HUES6 (cell line): ENCODE data around the gene MGME1.

ENCODE experiments used
- H3K27ac ChIP-seq: 2 replicates; pipeline ENCODE4 v1.7.0; 2013; ENCODE audit warnings: low read depth, mild to moderate bottlenecking, low read length, inconsistent platforms
- H3K27me3 ChIP-seq: 2 replicates; pipeline ENCODE4 v1.6.1; 2013; ENCODE audit warnings: low read length; ENCODE audit not compliant: control insufficient read depth, insufficient read depth
- H3K36me3 ChIP-seq: 2 replicates; pipeline ENCODE4 v1.6.1; 2013; ENCODE audit warnings: low read length; ENCODE audit not compliant: control insufficient read depth, insufficient read depth
- H3K4me1 ChIP-seq: 2 replicates; pipeline ENCODE4 v1.6.1; 2013; ENCODE audit warnings: low read length; ENCODE audit not compliant: control insufficient read depth, insufficient read depth
- H3K4me3 ChIP-seq: 2 replicates; pipeline ENCODE4 v1.5.1; 2013; ENCODE audit warnings: low read depth, low read length
- H3K9ac ChIP-seq: one replicate; pipeline ENCODE4 v1.6.1; 2013; ENCODE audit warnings: mild to moderate bottlenecking, low read length
- H3K9me3 ChIP-seq: 2 replicates; pipeline ENCODE4 v1.6.1; 2013; ENCODE audit warnings: low read depth, low read length; ENCODE audit not compliant: control insufficient read depth, insufficient read depth

The MGME1 gene

DNA sequence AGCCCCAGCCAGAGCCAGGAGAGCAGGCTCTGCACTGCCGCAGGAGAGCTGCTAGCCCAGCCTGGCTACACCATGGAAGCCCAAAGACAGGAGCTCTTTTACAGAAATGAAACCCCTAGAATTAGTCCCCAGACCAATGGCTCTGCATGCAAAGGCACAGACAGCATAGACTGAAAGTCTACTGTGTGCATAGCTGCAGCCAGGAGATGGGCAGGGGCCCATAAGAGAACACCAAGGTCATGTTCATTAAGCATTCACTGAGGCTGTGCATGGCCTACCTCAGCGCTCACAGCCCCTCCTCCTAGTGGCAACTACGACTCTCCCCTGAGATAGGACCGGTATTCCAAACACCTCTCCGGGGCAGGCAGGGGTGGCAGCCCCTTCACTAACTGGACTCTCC, 35.1 kb upstream of the MGME1 start:
- Histone ChIP-seq H3K36me3 (no peaks in the 10 kb centered on the region), H3K27ac (no peak overlapping the region), H3K4me1 (peaks cover 42% of the 10 kb centered on the region), H3K4me3 (no peak overlapping the region), H3K9me3 (peaks cover 4% of the 10 kb centered on the region; the same call in 1 of the 2 replicates), H3K9ac (no peak overlapping the region), H3K27me3 (no peaks in the 10 kb centered on the region)

DNA sequence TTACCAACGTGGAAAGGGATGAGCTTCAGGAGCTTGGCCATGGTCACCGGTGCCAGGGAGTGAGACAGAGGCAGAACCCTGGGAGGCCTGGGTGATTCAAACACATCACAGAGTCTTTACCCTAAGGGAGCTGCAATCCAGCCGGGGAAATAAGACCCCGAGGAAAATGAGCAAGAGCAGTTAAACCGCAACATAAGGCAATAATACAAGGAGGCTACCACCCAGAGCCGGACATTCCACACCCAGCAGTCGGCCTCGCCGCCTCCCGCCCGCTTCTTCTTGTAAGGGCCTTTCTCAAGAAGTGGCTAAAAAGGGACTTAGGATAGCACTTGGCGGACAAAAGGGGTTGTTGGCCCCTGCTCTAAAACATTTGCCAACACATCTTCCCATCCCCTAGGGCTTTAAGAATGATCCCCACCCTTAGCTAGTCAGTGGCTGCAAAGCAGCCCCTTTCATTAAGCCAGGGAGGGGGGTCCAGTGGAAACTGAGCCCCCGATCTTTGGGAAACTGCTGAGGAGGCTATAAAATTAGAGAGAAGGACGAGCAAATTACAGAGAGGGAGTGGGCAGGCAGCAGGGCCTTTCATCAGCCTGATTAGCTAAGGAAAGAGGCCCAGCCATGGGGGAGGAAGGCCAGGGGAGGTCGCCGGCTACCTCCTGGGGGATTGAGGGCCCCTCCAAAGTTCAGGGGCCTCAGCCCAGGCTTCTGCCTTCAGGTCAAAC, 34.5 kb upstream of the MGME1 start:
- peaks cover 4% of the 10 kb centered on the region; the same call in 1 of the 2 replicates for H3K9me3 ChIP-seq
- peaks cover 42% of the 10 kb centered on the region for H3K4me1 ChIP-seq
- no peak overlapping the region for H3K9ac ChIP-seq
- no peak overlapping the region for H3K27ac ChIP-seq
- no peaks in the 10 kb centered on the region for H3K27me3 ChIP-seq
- no peak overlapping the region for H3K4me3 ChIP-seq
- H3K36me3 ChIP-seq, result no peaks in the 10 kb centered on the region

DNA sequence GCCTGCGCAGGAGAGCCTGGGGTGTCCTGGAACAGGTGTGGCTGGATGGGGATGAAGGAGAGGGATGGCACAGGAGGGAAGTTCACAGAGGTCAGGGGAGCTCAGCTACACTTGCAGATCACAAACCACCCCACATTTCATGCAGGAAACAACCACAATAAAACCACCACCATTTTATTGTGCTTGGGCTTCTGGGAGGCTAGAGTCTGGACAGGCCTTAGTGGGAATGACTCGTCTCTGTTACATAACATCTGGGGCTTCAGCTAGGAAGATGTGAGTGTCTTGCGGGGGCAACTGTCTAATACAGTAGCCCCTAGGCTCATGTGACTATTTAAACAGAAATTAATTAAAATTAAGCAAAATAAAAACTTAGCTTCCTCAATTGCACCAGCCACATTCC, 33.6 kb upstream of the MGME1 start:
- Histone ChIP-seq H3K27me3 (no peaks in the 10 kb centered on the region), H3K9me3 (peaks cover 4% of the 10 kb centered on the region; the same call in 1 of the 2 replicates), H3K4me3 (no peak overlapping the region), H3K27ac (no peak overlapping the region), H3K4me1 (peaks cover 49% of the 10 kb centered on the region), H3K9ac (no peak overlapping the region), H3K36me3 (no peaks in the 10 kb centered on the region)

DNA sequence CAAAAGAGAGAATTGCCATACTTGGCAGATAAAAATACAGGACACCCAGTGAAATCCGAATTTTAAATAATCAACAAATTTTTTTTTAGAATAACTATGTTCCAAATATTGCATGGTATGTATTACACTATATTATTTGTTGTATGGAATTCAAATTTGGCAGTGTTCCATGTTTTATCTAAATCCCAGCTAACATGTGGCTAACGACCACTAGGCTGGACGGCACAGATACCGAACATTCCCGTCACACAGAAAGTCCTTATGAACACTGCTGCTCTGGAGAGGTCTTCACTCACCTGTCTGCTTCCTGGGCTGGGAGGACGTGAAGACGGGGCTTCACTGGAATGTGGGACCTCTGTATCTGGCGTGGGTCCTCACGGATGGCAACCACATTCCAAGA, 33.1 kb upstream of the MGME1 start:
- H3K4me3 ChIP-seq, result no peak overlapping the region
- no peaks in the 10 kb centered on the region for H3K27me3 ChIP-seq
- no peak overlapping the region for H3K9ac ChIP-seq
- no peak overlapping the region for H3K27ac ChIP-seq
- peaks cover 4% of the 10 kb centered on the region; the same call in 1 of the 2 replicates for H3K9me3 ChIP-seq
- H3K36me3 ChIP-seq, result peaks cover 3% of the 10 kb centered on the region
- H3K4me1 ChIP-seq, result peaks cover 54% of the 10 kb centered on the region

DNA sequence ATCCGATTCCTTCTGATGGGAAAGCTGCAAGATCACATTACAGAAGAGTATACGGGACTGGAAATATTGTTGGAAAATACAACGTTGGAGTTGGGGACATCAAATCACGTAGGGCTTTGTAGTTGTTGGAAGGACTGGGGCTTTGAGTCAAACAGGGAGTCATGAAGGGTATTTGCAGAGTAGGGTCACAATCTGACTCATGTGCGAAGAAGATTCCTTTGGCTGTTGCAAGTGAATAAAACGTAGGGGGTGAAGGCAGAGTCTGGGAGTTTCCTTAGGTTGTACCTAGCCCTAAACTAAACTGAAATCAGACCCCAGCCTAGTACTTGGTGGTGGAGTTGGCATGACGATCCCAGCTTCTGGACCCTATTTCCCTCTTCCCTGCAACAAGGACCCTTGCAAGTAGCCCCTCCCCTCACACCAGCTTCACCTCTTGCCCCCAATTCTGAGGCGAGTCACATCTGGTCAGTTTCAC, 32.5 kb upstream of the MGME1 start:
- H3K9ac ChIP-seq, result no peak overlapping the region
- H3K36me3 ChIP-seq, result peaks cover 9% of the 10 kb centered on the region
- H3K27me3 ChIP-seq, result no peaks in the 10 kb centered on the region
- peaks cover 55% of the 10 kb centered on the region for H3K4me1 ChIP-seq
- no peak overlapping the region for H3K4me3 ChIP-seq
- no peak overlapping the region for H3K27ac ChIP-seq
- peaks cover 3% of the 10 kb centered on the region; the same call in 1 of the 2 replicates for H3K9me3 ChIP-seq

DNA sequence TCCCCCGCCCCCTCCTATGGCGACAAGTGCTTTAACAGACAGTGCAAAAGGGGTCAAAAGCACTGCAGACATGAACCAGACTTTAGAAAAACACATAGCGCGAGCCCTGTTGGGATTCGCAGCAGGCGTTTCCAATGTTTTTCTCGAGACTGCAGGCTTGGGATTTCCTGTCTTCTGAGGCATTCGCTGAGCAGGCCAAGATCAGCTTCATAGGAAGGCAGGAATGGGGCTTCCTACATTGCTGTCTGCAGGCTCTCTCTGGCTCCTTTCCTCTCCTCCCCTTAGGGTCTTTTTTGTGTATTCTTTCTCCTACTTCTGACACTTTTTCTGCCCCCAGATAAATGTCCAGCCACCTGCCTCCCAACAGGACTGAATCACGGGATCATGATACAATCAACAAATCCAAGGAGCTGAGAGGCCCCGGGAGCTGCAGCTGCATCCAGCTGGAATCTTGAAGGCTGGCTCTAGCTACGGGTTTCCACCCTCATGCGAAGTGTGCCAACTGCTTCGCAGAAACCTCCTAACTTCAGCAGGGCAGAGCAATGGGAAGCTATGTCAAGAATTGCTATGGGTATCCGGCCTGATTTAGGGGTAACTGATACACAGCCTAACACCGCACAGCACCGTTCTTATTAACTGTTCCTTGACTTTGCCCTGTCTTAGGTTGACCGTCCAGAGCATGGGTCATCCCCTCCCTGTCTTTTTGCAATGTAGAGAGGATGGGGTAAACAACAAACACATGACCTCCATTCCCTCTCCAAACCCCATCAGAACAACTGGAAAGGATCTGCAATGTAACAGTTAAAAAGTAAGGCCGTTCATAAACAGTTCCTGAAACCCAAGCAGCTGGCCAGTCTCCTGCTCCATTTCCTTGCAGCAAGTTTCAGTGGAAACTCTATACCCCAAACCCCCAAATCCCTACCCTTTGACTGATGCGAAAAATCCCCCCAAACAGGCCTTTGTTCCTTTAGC, 31.8 kb upstream of the MGME1 start:
- peaks cover 55% of the 10 kb centered on the region for H3K4me1 ChIP-seq
- H3K9ac ChIP-seq, result no peak overlapping the region
- peaks cover 16% of the 10 kb centered on the region for H3K36me3 ChIP-seq
- H3K9me3 ChIP-seq, result no peaks in the 10 kb centered on the region
- no peak overlapping the region for H3K27ac ChIP-seq
- H3K27me3 ChIP-seq, result no peaks in the 10 kb centered on the region
- no peak overlapping the region for H3K4me3 ChIP-seq

DNA sequence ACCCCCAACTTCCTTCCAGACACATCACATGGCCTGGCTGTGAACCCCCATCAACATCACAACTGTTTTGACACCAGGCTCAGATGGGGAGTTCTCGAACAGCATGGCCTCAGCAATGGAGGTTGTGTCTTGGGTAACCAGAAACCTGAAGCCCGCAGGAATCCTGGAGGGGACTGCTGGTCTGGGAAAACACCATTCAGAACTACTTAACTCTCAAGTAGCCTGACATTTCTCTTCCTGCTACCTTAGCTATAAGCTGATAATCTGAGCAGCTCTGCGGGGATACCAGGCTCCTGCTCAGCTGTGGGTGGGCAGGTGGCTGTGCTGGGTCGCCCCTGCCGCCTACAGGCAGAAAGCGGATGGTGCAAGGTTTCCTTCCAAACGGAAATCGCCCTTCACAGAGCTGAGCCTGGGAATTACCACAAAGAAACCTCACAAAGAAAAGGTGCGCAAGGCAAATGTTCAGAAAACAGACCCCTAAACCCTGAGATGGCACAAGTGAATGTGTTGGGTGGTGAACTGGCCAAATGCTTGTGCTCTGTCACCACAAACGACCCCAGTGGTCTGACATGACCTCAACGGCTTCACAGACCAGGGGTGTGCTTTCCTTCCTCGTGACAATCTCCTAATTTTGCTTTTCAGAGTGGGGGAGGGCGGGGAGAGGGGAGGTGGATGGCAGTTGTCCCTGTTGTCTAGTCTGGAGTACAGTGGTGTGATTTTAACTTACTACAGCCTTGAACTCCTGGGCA, 29.8 kb upstream of the MGME1 start:
- Histone ChIP-seq H3K4me1 (peaks cover 48% of the 10 kb centered on the region), H3K9ac (peak overlapping the region; percentile 39), H3K27me3 (no peaks in the 10 kb centered on the region), H3K4me3 (no peak overlapping the region), H3K36me3 (peaks cover 36% of the 10 kb centered on the region), H3K27ac (0 out of 2 replicates have a peak overlapping the region, but pooled peaks have one; percentile 7), H3K9me3 (no peaks in the 10 kb centered on the region)

DNA sequence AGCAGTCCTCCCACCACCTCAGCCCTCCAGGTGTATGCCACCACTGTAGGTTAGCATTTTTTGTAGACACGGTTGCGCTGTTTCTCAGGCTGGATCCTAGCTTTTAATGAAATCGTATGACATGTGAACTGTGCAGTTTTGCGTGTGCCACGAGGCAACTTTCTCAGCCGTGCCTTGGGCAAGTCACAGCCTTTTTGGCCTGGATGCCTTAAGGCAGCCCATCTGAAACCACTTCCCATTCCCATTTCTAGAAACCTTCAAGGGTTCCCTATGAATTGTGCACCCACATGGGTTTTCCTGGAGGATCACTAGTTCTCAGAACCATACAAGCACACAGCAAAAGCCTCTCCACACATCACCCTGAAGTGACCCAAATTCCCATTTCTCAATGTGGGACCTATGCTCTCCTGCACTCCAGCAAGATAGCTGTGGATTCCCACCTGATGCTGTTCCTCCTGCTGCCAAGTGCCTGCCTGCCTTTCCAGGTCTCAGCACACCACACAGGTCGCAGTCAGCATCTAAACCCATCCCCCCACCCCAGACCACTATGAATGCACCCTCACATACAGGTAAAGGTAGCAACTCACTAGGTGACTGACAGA, 29.1 kb upstream of the MGME1 start:
- H3K4me1 ChIP-seq, result peaks cover 41% of the 10 kb centered on the region
- no peak overlapping the region for H3K4me3 ChIP-seq
- no peak overlapping the region for H3K27ac ChIP-seq
- peak overlapping the region; percentile 14 for H3K9ac ChIP-seq
- peaks cover 42% of the 10 kb centered on the region for H3K36me3 ChIP-seq
- no peaks in the 10 kb centered on the region for H3K27me3 ChIP-seq
- no peaks in the 10 kb centered on the region for H3K9me3 ChIP-seq

DNA sequence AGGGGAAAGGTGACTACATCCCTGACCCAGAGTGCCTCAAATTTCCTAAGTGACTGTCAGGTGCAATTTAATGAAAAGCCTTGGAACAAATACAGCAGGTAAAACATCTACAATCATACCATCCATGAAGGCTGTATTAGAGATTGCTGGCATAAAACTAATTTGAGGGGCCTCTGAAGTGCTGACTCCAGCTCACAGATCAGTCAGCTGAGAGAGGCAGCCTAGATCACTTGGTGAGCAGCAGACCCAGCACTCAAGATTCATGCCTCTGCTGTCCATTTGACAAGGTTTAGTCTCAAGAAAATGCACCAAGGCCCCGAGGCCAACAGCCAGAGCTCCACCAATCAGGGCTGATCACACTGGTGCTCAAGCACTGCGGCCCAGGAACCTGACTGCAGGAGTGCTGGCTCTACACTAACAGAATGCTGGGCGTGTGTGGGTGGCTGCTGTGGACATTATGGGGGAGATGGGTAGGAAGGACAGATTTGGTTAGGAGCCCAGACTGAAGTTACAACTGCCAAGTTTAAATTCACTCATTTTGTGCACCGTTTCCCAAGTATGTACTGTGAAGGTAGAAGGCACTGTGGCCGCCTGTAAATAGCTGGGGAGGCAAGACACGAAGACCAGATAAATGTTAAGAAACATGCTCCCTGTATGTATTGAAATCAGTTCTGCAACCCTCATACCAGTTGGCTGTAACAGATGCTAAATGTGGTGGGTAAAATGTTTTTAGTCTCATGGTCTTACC, 28.4 kb upstream of the MGME1 start:
- no peak overlapping the region for H3K27ac ChIP-seq
- no peak overlapping the region for H3K9ac ChIP-seq
- H3K9me3 ChIP-seq, result no peaks in the 10 kb centered on the region
- no peak overlapping the region for H3K4me3 ChIP-seq
- H3K27me3 ChIP-seq, result no peaks in the 10 kb centered on the region
- peaks cover 48% of the 10 kb centered on the region for H3K36me3 ChIP-seq
- peaks cover 40% of the 10 kb centered on the region for H3K4me1 ChIP-seq
